ENCODE results near the gene RAB11FIP4. TPM values are rescaled to one million over a fixed set of nuclear protein-coding genes. Genes with fewer than 3 reads are reported as not detected.

RAB11FIP4 gene
- total and polyA plus RNA-seq, 9 of the 15 experiments (the other 6 are each of a cell fraction or from before 2014, with no cell fraction given), result 0.62 to 16.6 (median 8.9) TPM

DNA sequence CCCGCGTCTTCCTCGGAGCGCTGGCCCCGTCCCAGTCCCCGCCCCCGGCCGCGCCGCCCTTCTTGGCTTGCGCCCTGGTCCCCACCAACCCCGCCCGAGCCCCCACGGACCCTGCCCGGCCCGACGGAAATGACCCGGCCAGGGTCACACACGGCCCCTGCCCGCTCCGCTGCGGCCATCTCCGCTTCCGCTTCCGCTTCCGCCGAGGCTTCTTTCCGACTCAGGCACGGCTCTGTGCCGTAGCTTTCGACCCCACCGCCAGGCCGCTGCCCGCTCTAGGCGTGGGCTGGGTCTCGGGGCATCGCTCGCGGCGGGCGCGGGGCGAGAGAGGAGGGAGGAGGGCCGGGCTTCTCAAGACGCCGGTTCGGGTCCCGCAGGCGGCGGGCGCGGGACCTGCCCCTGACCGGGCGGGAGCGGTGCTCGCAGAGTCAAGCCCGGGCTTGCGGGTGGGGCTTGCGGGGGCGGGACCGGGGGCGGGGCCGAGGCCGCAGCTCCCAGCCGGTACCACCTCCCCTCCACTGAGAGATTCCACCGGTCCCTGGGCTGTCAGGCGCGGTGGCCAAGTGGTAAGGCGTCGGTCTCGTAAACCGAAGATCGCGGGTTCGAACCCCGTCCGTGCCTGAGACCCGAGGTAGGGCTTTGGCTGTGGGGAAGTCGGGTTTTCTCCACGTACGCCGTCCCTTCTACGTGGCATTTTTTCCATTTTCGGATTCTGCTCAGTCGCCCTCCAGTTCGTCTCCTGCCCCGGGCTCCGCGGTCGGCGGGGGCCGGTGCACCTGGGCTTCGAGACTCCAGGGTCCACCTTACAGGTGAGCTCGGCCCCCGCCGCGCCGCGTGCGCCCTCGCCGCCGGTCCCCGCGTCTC lies 158.3 kb downstream of the RAB11FIP4 start (continued):
- TF ChIP-seq UBTF (IDR thresholded peaks at IDR 0.05; ENCODE audit: borderline replicate concordance in 1 of 2, low read depth in 2 of 2, low read length in 2 of 2), result peak; percentile 74 to 92; a peak in 3 of 4 replicates
- TF ChIP-seq ZBTB8A (IDR thresholded peaks at IDR 0.05; ENCODE audit: partially characterized antibody), result no peak
- no peak for TF ChIP-seq ZNF444 (CRISPR knock-in tag; IDR thresholded peaks at IDR 0.05)
- TF ChIP-seq ZNF699 (CRISPR knock-in tag; IDR thresholded peaks at IDR 0.05; ENCODE audit: insufficient replicate concordance), result no peak
- TF ChIP-seq, protein P1, sequence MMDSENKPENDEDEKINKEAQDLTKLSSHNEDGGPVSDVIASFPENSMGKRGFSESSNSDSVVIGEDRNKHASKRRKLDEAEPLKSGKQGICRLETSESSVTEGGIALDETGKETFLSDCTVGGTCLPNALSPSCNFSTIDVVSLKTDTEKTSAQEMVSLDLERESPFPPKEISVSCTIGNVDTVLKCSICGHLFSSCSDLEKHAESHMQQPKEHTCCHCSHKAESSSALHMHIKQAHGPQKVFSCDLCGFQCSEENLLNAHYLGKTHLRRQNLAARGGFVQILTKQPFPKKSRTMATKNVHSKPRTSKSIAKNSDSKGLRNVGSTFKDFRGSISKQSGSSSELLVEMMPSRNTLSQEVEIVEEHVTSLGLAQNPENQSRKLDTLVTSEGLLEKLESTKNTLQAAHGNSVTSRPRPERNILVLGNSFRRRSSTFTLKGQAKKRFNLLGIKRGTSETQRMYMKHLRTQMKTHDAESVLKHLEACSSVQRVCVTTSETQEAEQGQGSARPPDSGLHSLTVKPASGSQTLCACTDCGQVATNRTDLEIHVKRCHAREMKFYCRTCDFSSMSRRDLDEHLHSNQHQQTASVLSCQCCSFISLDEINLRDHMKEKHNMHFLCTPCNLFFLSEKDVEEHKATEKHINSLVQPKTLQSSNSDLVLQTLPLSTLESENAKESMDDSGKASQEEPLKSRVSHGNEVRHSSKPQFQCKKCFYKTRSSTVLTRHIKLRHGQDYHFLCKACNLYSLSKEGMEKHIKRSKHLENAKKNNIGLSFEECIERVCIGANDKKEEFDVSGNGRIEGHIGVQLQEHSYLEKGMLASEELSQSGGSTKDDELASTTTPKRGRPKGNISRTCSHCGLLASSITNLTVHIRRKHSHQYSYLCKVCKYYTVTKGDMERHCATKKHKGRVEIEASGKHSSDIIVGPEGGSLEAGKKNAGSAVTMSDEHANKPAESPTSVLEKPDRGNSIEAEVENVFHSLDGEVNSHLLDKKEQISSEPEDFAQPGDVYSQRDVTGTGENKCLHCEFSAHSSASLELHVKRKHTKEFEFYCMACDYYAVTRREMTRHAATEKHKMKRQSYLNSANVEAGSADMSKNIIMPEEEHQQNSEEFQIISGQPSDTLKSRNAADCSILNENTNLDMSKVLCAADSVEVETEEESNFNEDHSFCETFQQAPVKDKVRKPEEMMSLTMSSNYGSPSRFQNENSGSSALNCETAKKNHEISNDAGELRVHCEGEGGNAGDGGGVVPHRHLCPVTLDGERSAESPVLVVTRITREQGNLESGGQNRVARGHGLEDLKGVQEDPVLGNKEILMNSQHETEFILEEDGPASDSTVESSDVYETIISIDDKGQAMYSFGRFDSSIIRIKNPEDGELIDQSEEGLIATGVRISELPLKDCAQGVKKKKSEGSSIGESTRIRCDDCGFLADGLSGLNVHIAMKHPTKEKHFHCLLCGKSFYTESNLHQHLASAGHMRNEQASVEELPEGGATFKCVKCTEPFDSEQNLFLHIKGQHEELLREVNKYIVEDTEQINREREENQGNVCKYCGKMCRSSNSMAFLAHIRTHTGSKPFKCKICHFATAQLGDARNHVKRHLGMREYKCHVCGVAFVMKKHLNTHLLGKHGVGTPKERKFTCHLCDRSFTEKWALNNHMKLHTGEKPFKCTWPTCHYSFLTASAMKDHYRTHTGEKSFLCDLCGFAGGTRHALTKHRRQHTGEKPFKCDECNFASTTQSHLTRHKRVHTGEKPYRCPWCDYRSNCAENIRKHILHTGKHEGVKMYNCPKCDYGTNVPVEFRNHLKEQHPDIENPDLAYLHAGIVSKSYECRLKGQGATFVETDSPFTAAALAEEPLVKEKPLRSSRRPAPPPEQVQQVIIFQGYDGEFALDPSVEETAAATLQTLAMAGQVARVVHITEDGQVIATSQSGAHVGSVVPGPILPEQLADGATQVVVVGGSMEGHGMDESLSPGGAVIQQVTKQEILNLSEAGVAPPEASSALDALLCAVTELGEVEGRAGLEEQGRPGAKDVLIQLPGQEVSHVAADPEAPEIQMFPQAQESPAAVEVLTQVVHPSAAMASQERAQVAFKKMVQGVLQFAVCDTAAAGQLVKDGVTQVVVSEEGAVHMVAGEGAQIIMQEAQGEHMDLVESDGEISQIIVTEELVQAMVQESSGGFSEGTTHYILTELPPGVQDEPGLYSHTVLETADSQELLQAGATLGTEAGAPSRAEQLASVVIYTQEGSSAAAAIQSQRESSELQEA (IDR thresholded peaks at IDR 0.05; ENCODE audit: low read depth), result peak; percentile 70; the same call in 1 of the 2 replicates
- no peak for TF ChIP-seq MYBL2 (IDR thresholded peaks at IDR 0.05; ENCODE audit: low read depth)
- TF ChIP-seq MYBL2 (CRISPR knock-in tag; IDR thresholded peaks at IDR 0.05; ENCODE audit: borderline replicate concordance), result no peak
- no peak for TF ChIP-seq FOXP4 (CRISPR knock-in tag; IDR thresholded peaks at IDR 0.05; ENCODE audit: borderline replicate concordance)
- TF ChIP-seq MECOM (CRISPR knock-in tag; IDR thresholded peaks at IDR 0.05), result no peak
- peak; percentile 59 to 70; a peak in 2 of 4 replicates for TF ChIP-seq MAZ (CRISPR knock-in tag; conservative IDR thresholded peaks at IDR 0.05 in 1 of 2, IDR thresholded peaks at IDR 0.05 in 1 of 2)
- TF ChIP-seq MYNN (IDR thresholded peaks at IDR 0.05), result no peak
- TF ChIP-seq MYNN (CRISPR knock-in tag; IDR thresholded peaks at IDR 0.05), result no peak

Measured in K562 (cell line).